GM21825 (cell line): ENCODE results near the gene MTNR1A.

Source experiments
- ATAC-seq: cut with Tn5 transposase; IDR thresholded peaks from one replicate; pipeline ENCODE4 v1.9.1; 2021; ENCODE audit warnings: mild to moderate bottlenecking, moderate library complexity; ENCODE audit not compliant: unreplicated experiment

Gene MTNR1A

GRCh38 chr4:186494496-186494895 is 60.9 kb downstream of the MTNR1A start:
- no peak for ATAC-seq

GRCh38 chr4:186487726-186488125 is 67.6 kb downstream of the MTNR1A start:
- ATAC-seq, result no peak

GRCh38 chr4:186486172-186486571 is 69.2 kb downstream of the MTNR1A start:
- ATAC-seq, result no peak

- no peak for ATAC-seq
Measured at GRCh38 chr4:186485561-186486062, 69.8 kb downstream of the MTNR1A start.

GRCh38 chr4:186485150-186485549 is 70.2 kb downstream of the MTNR1A start:
- ATAC-seq, result no peak

- ATAC-seq, result no peak
Measured at GRCh38 chr4:186483656-186484055, 71.7 kb downstream of the MTNR1A start.
